HG02610 (cell line): ENCODE measurements around the gene ITGA7.
A peak's percentile ranks its signal among the peaks of the same experiment; 100 is the strongest.

Experiments
- ATAC-seq: cut with Tn5 transposase; IDR thresholded peaks from one replicate; pipeline ENCODE4 v1.9.1; 2021; ENCODE audit warnings: mild to moderate bottlenecking, moderate library complexity; ENCODE audit not compliant: unreplicated experiment

Gene ITGA7

GRCh38 chr12:55734595-55734994 is 26.9 kb upstream of the ITGA7 start:
- no peak for ATAC-seq

- ATAC-seq = no peak
These were observed 26.2 kb upstream of the ITGA7 start for GRCh38 chr12:55733858-55734257.

GRCh38 chr12:55733021-55733555 is 25.4 kb upstream of the ITGA7 start:
- no peak for ATAC-seq

GRCh38 chr12:55732288-55732687 is 24.6 kb upstream of the ITGA7 start:
- no peak for ATAC-seq

- peak; percentile 45 for ATAC-seq
These were observed 22.4 kb upstream of the ITGA7 start for GRCh38 chr12:55729819-55730818.

- ATAC-seq = peak; percentile 59
These were observed 21.5 kb upstream of the ITGA7 start, which contains the start of gene CD63 for GRCh38 chr12:55728939-55729818. Gene CD63 (minus strand): TSS chr12:55729009. CDS start chr12:55728341, 668 bp downstream.

- ATAC-seq = no peak
These were observed 20.7 kb upstream of the ITGA7 start for GRCh38 chr12:55728186-55728938.

DNA sequence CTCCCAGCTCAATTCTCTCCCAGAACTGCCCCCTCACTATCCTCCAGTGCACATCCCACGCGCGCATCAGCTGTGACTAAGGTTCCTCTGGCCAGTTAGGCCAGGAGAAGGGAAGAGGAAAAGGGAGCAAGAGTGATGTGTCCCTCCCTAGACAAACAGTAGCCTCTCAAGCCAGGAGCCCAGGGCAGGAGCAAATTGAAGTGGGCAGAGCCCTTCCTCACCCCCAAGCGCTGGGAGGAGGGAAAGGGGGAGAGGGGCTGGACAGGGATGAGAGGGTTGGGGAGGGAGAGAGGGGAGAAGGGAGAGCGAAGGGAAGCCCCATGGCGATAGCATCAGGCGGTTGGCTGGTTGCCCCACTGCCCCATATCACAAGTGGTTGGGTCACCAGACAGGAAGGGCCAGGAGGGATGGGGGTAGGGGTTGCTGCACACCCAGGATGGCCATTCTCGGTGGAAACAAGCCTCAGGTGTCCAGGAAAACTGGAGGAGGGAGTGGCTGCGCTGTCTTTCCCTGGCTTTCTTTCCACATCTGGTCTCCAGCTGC is 20.0 kb upstream of the ITGA7 start:
- no peak for ATAC-seq

- no peak for ATAC-seq
These were observed 19.3 kb upstream of the ITGA7 start for GRCh38 chr12:55726971-55727370.

- no peak for ATAC-seq
These were observed 17.9 kb upstream of the ITGA7 start for GRCh38 chr12:55725556-55725955.

DNA sequence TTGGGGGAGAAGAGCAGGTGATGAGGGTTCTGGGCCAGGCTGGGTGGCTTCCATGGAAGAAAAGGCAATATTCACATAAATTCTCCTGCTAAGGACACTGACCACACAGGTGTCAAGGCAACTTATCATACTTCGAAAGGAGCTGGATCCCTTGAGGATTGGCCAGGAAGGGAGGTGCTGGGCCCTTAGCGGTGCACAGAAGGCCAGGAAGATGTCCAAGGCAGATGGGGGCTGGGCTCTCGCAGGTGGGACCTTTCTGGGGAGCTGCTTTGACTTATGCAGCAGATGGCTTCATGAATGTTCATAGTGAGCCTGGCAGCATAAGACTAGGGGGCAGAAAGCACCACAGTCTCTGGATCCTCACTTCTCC is 17.2 kb upstream of the ITGA7 start:
- ATAC-seq = no peak

GRCh38 chr12:55724226-55724939 is 16.7 kb upstream of the ITGA7 start:
- ATAC-seq = peak; percentile 28

DNA sequence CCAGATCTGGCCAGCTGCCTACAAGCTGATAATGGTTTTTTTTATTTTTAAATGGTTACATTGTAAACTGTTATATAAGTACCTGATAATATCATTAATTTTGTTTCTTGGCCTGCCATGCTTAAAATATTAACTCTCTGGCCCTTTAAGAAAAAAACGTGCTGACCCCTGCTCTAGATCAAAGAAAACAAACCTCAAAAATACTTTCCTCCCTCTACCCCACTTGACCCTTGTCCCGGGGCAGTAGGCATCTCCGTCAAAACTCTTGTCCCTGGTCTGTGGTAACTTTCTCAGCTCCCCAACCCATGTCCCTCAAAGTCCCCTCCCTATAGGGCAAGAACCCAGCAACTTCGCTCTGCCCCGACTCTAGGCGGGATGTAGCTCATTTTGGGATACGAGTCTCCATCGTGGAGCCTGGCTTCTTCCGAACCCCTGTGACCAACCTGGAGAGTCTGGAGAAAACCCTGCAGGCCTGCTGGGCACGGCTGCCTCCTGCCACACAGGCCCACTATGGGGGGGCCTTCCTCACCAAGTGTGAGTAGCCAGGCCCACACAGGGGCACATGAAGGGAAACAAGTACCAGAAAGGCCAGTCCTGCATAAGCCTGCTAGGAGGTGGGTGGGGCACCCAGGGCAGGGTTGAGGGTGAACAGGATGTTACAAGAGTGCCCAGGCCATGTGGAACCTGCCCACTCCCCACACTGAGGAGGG is 16.0 kb upstream of the ITGA7 start:
- no peak for ATAC-seq

DNA sequence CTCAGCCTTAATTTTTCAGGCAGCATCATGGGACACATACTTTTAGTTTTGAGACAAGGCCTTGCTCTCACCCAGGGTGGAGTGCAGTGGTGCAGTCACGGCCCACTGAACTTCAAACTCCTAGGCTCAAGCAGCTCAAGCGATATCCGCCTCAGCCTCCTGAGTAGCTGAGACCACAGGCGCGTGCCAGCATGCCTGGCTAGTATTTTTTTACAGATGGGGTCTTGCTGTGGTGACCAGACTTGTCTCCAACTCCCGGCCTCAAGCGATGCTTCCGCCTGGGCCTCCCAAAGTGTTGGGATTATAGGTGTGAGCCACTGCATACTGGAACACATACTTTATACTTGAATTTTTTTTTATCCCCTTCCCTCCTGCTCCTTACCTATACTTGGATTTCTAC is 15.2 kb upstream of the ITGA7 start:
- ATAC-seq = no peak

GRCh38 chr12:55721601-55722213 is 14.0 kb upstream of the ITGA7 start:
- no peak for ATAC-seq

GRCh38 chr12:55720894-55721444 is 13.3 kb upstream of the ITGA7 start:
- no peak for ATAC-seq

DNA sequence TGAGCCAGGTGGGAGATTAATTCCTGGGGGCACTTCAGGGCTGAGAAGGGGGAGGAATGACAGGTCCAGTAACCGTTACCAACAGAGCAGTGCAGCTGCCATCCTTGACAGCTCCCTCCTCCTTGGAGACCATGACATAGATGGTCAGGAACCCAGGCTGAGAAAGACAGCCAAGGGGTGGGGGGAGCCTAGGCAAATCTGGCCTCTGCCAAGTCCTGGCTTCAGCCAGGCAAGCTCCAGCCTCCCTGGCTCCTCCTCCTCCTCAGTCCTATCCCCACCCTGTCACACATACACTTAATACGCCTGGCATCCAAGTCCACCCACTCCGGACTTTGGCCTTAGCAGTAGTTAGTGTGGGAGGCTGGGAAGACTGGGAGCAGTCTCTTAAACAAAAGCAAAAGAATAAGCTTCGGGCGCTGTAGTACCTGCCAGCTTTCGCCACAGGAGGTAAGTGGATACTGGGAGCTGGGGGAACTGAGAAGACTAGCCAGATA is 12.4 kb upstream of the ITGA7 start, which contains the start of gene RDH5:
TSS of gene RDH5 (plus strand) at position 323 of the 494 bp plus-strand sequence. CDS start 792 bp downstream, outside the sequence.
- ATAC-seq = no peak

DNA sequence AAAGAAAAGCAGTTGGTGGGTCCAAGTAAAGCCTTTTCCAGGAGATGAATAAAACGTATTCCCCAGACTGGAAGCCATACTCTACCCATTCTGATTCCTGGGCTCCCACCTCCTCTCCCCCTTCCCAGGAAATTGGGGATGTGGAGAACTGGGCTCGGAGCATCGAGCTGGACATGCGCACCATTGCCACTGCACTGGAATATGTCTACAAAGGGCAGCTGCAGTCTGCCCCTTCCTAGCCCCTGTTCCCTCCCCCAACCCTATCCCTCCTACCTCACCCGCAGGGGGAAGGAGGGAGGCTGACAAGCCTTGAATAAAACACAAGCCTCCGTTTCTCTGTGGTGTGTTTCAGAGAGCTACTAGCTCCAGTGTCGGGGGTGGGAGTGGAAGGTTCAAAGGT is 11.7 kb upstream of the ITGA7 start:
- ATAC-seq = no peak
